ENCODE measurements around the gene UBE2E2.

- TF ChIP-seq POLR2A (IDR thresholded peaks at IDR 0.05) (no peak), EP300 (IDR thresholded peaks at IDR 0.05) (no peak)
Measured at GRCh38 chr3:23303601-23304217, 100.6 kb downstream of the UBE2E2 start.

Measured in ovary (tissue), 1 donor.